HEK293 (cell line): ENCODE results near the gene SH3GLB1.

ENCODE experiments used
- SP3 ChIP-seq: fragments of 450-650 bp; formaldehyde crosslinking; IDR thresholded peaks from 2 replicates; pipeline ENCODE4 v1.5.1; 2016; ENCODE audit warnings: missing biosample characterization, missing genetic modification characterization
- TRIM28 ChIP-seq: IDR thresholded peaks from 2 replicates; pipeline ENCODE4 v1.6.1; 2011; ENCODE audit warnings: low read length, control low read depth, borderline replicate concordance
- ZBTB49 ChIP-seq: fragments of 450-650 bp; formaldehyde crosslinking; IDR thresholded peaks from 2 replicates; pipeline ENCODE4 v1.5.1; 2016; ENCODE audit warnings: missing biosample characterization, missing genetic modification characterization, low read depth
- ZNF274 ChIP-seq, 2 experiments: fragments of 200-500 bp in 1 of 2; fragments of 450-650 bp in 1 of 2; sonication (Bioruptor generic) in 1 of 2; formaldehyde crosslinking in 1 of 2; IDR thresholded peaks; 2 replicates each; pipeline versions ENCODE4 v1.5.1 to v1.6.1; 2014 to 2016; ENCODE audit warnings: borderline replicate concordance in 1 of 2, inconsistent platforms in 1 of 2, low read length in 1 of 2, missing biosample characterization in 1 of 2, missing genetic modification characterization in 1 of 2
- ZNF555 ChIP-seq: fragments of 450-650 bp; formaldehyde crosslinking; conservative IDR thresholded peaks from 2 replicates; pipeline ENCODE4 v1.5.1; 2017; ENCODE audit warnings: missing biosample characterization, mild to moderate bottlenecking, missing genetic modification characterization, inconsistent platforms
- ZNF704 ChIP-seq: fragments of 450-650 bp; formaldehyde crosslinking; IDR thresholded peaks from 2 replicates; pipeline ENCODE4 v1.5.1; 2016; ENCODE audit warnings: missing biosample characterization, missing genetic modification characterization
- TF ChIP-seq, protein P1 (sequence below): fragments of 450-650 bp; formaldehyde crosslinking; IDR thresholded peaks from 2 replicates; pipeline ENCODE4 v1.5.1; 2016; ENCODE audit warnings: missing biosample characterization, missing genetic modification characterization

GRCh38 chr1:86778569-86779239 is 74.3 kb downstream of the SH3GLB1 start:
- TF ChIP-seq ZNF555 (tag by site-specific recombination) (no peak), ZNF704 (no peak), ZBTB49 (tag by site-specific recombination) (no peak), SP3 (no peak), ZNF274 (IDR thresholded peaks at IDR 0.05; ENCODE audit: low read length) (no peak), ZNF274 (tag by site-specific recombination; IDR thresholded peaks at IDR 0.05; ENCODE audit: borderline replicate concordance) (no peak), TRIM28 (no peak)
- TF ChIP-seq, protein P1, sequence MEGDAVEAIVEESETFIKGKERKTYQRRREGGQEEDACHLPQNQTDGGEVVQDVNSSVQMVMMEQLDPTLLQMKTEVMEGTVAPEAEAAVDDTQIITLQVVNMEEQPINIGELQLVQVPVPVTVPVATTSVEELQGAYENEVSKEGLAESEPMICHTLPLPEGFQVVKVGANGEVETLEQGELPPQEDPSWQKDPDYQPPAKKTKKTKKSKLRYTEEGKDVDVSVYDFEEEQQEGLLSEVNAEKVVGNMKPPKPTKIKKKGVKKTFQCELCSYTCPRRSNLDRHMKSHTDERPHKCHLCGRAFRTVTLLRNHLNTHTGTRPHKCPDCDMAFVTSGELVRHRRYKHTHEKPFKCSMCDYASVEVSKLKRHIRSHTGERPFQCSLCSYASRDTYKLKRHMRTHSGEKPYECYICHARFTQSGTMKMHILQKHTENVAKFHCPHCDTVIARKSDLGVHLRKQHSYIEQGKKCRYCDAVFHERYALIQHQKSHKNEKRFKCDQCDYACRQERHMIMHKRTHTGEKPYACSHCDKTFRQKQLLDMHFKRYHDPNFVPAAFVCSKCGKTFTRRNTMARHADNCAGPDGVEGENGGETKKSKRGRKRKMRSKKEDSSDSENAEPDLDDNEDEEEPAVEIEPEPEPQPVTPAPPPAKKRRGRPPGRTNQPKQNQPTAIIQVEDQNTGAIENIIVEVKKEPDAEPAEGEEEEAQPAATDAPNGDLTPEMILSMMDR (tag by site-specific recombination): no peak
